ENCODE measurements around the gene ZBTB20.

GRCh38 chr3:114565216-114565615, 581.9 kb downstream of the ZBTB20 start:
- TF ChIP-seq CTCF (IDR thresholded peaks at IDR 0.05): no peak
- TF ChIP-seq POLR2A (IDR thresholded peaks at IDR 0.05): no peak
